Hepatic stellate cell (primary cell): Measurements from ENCODE around the gene RASSF9.

Experiments used
- DNase-seq: peaks from one replicate; pipeline ENCODE4 v3.0.0; 2011; ENCODE audit warnings: low spot score

The RASSF9 gene

DNA sequence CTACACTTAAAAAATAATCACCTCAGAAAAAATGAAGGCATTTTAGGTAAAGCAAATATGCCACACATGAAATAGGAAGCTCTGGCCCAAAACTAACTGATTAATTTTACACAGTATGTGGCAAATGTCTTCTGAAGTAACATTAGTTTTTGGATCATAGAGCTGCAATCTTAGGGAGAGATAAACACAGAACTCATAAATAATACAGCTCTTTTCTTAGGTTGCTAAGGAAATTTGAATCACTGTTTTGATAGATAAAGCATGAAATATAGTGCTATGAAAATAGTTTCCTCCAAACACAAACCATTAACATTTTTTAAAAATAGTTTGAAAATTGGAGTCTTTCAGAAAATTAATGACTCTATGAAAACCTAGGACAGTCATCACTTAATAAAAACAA, 15.0 kb downstream of the RASSF9 start:
- no peak for DNase-seq

DNA sequence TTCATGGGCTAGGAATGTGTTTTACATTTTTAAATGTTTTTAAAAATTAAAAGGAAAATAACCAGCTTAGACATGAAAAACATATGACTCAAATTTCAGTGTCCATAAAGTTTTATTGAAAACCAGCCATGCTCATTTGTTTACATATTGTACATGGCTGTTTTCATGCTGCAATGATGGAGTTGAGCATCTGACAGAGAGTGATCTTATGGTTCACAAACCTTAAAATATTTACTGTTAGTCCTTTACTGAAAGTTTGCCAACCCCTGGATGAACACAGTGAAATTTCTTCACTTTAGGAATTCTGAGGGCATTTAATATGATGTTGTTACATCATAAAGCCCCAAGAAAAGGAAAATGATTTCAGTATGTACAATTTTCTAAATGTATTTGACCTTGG, 16.1 kb downstream of the RASSF9 start:
- DNase-seq, result no peak

DNA sequence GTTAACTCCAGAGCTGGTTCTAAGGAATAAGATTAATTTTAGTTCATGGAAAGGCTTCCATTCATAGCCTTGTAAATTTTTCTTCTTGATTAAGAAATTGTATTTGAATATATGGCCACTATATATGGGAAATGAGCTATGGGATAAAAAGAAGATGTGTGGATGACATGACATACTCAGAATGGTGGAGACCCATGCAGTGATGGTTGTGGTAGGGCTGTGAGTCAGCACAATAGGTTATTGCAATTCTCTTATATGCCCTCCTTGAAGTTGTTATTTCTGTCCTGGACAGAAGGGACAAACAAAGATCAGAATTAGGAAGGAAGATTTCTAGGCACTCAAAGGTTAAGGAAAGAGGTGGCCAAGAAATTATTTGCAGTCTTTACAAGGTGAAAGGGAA, 21.5 kb downstream of the RASSF9 start:
- no peak for DNase-seq

DNA sequence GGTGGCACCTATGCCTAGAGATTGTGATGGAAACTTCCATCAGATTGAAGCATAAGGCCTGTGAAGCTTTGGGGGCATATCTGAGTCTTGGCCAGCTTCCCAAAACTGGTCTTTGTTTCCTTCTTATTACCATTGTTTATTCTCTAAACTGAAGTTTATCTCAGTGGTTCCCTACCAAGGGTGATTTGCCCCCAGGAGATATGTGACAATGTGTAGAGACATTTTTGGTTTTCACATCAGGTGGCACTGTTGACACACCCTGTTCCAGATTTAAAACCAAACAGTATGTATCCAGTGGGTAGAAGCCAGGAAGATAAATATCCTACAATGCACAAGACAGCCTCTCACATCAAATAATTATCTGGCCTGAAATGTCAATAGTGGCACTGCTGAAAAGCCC, 22.1 kb downstream of the RASSF9 start:
- no peak for DNase-seq

DNA sequence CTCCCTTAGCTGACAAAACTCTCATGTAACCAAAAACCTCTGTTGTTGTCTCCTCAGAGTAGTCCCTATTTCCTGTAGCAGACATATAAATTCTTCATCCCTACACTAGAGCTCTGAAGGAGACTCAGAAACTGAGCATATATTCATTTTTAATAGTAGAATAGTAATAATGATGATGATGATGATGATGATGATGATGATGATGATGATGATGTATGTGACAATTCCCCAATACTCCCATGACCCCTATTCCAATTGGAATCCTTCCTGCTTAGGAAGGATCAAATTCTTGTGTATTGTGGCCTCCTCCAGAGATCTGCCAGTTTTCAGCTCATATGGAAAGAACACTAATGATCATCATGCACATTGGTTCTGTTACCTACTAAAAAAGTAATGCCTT, 26.7 kb downstream of the RASSF9 start:
- no peak for DNase-seq

DNA sequence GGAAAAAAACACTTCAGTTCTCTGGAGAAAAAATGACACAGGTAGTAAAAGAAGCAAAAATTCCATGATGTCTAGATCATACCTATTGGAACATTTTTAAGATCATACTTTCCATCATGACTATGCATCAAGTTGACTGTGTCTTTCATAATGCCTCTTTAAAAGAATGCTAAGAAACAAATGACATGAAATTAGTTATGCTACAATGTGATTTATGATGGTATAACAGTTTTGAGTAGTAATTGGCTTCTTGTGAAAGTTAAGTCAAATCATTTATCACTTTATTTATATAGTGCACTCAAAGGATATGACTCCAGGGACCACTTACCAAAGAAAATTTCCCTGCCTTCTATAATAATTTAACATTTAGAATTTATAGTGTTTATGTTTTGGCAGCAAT, 28.5 kb downstream of the RASSF9 start:
- no peak for DNase-seq

DNA sequence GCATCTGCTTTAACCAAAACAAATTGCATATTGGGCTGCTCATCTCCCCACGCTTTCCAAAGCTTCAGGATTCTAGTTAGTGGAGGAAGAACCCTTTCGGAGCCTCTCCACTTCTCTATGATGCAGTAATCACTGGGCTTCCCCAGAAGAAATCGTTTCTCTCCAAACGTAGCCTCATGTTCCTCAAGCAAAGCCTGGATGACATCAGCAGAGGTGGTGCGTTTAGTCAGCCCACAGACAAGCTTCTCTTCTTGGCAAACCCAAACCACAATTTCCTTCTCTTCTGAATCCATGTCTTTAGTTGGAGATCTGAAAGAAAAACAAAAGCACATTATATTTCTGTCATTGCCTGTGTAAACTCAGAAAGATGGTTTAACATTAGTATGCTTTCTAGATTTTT, 30.6 kb downstream of the RASSF9 start:
- no peak for DNase-seq

DNA sequence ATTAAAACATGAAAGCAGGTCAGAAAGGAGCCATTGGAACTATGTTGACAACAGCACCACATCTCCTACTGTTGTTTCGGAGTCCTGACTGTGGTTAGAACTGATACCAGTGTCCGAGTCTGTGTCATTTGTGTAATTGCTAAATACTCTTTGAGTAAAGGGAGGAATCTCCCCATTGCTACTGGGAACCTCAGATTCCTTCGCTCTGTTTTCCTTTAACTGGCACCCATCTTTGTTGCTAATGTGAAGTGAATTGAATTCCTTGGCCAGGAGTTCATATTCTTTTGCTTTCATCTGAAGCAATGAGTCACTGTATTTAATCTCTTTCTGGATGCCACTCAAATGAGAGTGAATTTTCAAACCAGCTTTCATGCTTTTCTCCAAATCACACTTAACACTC, 31.5 kb downstream of the RASSF9 start:
- no peak for DNase-seq

DNA sequence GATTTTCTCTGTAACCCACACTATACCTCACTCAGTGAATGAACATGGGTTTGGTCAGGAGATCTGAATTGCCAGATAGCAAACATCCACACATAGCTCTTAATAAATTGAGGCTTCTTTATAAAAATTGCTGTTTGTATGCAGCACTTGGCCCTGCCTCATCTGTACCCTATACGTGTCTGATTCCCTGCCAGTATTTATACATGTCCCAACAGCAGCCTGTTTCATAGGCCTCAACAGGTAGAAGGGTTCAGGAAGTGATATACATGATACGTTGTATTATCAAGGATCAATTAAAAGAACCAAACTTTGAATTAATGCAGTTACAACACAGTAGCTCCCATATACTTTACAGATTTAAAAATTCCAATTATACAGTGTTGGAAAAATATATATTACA, 32.3 kb downstream of the RASSF9 start:
- DNase-seq, result no peak

DNA sequence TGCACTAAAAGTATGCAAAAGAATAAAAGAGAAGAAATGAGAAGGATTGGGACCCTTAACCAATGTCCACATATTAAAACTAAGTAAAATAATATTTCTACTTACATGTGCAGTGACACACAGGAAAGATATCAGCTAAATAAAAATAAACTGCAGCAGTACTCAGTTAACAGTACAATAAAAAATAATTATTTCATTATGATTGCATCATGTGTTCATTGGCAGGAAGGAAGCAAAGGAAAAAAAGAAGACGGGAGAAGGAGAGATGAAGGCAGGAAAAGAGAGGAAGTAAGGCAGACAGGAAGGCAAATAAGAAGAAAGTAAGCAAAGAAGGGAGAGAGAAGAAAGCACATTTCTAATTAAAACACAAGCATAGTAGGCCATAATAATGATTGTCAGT, 33.0 kb downstream of the RASSF9 start:
- DNase-seq, result no peak

DNA sequence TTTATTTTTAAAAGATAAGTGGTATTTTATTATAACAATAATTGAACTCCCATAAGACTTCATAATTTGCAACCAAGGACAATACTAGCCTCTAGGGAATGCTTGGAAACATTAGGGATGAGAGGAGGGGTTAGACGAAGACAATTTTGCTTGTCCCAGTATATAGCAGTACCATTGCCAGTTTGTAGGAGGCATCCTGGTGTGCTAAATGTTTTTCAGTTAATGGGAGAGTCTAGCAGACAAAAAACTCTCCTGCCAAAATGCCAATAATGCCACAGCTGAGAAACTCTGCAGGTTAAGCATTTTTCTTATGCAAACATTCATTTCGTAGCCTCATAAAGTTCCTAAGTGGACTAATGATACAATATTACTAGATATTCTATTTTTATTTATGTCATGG, 38.1 kb downstream of the RASSF9 start:
- no peak for DNase-seq

DNA sequence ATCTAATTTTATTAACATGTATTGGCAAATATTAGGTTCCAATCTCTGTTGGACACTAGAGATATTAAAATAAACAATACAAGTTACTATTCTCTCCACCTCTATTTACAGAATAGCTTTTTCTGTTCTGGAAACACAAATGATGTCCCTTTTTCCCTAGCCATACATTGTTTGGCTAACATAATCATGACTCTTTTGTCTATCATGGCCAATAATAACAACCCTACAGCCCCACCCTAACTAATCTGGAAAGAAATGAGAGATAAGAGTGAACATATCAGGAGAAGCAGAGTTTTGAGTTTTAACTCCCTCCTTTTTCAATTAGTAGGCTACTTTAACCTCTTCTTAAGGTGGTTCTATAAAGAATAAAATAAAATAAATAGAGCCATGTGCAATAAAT, 40.2 kb downstream of the RASSF9 start:
- DNase-seq, result no peak

DNA sequence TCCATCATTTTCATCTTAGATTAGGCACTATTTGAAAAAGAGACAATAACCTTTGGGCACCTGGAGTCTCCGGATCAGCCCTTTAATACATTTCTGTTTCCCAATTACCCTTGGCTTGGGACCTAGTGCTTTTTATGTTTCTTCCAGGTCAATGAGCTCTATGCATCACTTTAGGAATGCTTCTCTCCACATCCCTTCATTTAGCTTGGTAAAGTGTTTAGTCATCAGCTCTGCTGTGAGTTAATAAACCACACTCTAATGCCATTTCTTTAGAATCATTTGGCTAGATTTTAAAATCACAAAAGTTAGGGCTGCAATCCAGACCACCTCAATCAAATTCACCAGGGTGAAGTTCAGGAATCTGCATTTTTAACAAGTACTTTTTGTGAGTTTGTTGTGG, 41.7 kb downstream of the RASSF9 start:
- no peak for DNase-seq

DNA sequence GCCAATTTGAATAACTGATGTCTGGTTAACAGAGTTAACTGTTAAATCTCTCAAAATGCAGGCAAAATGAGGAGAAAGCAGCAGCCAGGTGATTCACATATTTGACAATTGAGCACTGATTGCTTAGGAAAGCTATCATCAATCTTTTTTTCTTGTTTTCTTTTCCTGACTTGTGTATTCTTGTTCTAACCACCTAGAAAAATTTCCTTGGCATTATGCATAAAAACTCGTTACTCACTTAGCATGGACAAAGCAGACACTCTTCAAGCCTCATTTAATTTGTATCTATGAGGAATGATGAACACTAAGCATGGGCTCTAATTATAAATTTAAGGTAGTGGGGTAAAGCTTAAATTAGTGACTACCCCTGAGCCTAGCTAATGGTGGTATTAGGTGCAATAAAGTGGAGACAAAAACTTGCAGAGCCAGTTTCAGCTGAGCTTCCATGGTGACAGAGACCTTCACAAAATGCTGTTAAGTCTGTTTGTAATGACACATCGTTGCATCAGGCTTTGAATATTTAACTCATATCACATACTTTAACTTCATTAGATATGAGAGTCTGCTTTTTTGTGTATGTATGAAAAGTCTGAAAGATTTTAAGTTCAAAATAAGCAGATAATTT, 52.0 kb downstream of the RASSF9 start:
- no peak for DNase-seq

DNA sequence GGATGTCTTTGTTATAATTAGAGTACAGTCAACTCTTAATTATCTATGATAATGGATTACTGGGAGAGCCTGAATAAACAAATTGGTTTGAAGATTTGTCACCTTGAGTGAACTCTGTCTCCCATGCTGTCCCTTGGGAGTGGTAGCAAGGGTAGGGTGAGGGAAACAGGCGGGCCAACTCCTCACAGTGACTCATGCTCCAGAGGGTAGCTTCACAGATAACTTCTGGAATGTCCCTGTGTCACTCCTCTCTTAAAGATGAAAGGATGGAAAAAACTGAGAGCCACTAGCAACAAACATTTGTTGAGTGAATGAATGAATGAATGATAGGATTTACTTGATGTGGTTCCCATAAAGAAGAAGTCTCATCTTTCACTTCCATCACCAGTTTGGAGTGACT, 53.5 kb downstream of the RASSF9 start:
- no peak for DNase-seq

DNA sequence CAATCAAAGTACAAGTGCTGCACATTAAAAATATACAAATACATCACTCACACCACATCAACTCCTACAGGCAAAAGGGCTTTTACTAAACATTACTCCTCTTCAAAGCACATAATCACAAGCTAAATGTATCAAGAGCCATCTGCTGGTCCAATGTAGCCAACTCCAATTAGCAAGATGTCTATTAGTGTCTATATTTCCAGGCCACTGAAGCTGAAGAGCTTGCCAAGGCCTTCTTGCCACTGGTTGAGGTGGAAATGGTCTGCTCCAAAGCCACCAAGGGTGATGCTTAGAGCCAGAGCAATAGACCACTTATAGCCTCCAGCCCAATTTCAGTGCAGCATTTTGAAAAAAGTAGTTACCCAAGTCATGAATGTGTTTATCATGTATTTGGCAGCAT, 54.4 kb downstream of the RASSF9 start:
- DNase-seq, result no peak

DNA sequence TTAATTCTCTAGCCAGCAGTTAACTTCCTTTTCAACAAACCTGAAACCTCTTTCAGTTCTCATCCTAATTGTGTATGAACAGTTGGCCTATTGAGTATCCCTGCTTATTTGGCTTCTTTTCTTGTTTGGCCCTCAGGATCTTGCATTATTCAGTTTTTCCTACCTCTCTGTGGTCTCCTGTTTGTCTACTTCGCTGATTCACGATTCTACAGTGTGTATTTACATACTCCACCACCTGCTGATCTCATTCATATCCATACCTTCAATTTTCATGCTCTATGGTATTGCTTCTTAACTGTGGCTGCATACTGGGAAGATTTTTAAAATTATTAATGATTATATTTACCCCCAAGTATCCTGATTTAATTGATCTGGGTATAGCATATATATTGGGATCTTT, 56.4 kb downstream of the RASSF9 start:
- no peak for DNase-seq

DNA sequence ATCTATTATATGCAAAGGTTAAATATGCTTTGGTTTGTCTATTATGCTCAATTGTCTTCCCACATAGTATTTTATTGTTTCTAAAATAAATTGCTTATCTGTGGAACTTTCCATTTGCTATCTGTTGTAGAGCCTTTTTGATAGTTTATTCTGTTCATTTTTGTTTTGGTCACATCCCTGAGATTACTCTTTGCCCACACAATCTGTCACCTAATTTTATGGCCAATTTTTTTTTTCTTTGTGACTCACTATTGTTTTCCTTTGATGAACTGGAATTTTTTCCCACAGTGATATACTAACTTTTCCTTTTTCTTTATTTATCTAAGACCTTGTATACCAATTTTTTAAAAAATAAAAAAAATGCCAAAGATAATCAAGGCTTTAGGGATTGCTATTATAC, 61.1 kb downstream of the RASSF9 start:
- no peak for DNase-seq

DNA sequence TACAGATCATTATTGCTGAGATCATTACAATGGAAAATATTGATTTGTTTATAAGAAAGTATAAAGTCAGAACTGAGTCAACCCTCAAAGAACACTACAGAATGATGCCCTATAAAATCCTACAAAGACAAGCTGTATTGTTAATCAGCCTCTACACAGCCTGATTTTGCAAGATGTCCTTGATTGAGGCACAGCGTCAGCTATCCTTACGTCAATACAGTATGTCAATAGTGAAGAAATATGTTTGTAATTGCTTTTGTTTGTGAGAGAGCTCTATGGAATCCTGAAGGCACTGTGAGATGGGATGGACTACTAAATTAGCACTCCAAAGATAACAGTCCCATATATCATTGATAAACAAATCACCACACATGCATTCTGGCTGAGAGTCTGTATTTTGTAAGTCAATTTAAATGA, 70.7 kb downstream of the RASSF9 start:
- no peak for DNase-seq

DNA sequence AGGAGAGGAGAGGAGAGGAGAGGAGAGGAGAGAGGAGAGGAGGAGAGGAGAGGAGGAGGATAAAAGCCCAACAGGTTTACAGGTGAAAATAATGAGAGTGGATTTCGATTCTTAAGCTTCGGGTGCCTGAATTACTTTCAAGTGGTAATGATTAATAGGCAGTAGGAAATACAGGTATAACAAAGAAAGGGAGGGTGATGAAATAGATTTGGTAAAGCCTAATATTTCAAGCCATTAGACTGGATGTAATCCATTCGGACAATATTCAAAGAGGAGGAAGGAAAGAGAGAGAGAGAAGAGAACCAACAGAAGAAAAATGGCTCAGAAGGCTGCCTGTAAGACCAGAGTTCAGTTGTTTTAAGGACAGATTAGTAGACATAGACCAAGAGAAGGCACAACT, 76.6 kb downstream of the RASSF9 start:
- no peak for DNase-seq

DNA sequence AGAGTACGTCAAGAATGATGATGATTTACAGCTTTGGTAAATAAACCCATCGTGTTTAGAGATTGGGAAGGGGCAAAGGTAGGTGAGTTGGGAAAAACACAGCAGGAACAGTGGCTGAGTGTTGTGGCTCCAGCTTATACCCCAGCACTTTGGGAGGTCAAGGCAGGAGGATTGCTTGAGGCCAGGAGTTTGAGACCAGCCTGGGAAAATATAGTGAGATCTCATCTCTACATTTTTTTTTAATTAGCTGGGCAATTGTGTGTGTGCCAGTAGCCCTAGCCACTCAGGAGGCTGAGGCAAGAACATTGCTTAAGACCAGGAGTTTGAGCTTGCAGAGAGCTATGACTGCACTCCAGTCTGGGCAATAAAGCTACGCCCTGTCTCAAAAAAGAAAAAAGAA, 77.1 kb downstream of the RASSF9 start:
- no peak for DNase-seq

DNA sequence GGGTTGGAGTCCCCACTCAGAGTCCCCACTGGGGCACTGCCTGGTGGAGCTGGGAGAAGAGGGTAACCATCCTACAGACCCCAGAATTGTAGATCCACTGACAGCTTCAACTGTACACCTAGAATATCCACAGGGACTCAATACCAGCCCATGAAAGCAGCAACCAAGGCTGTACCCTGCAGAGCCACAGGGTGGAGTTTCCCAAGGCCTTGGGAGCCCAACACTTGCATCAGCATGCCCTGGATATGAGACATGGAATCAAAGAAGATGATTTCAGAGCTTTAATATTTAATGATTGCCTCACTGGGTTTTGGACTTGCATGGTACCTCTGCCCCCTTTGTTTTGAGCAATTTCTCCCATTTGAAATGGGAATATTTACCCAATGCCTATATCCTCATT, 80.4 kb downstream of the RASSF9 start:
- no peak for DNase-seq
